ENCODE data around the gene LRRC7. TPM values are rescaled to one million over a fixed set of nuclear protein-coding genes. Genes with fewer than 3 reads are reported as not detected.

LRRC7 gene
- total RNA-seq, 1 donor from 2014 or later: not detected

GRCh38 chr1:70079546-70079945 is 511.8 kb downstream of the LRRC7 start:
- Mint-ChIP-seq H3K4me3 (ENCODE audit: unreplicated experiment) (no peak overlapping the region), H3K27ac (ENCODE audit: unreplicated experiment) (no peak overlapping the region), H3K4me1 (ENCODE audit: unreplicated experiment) (no peaks in the 10 kb centered on the region), H3K9me3 (ENCODE audit: unreplicated experiment) (no peaks in the 10 kb centered on the region), H3K36me3 (ENCODE audit: low read depth, unreplicated experiment) (no peaks in the 10 kb centered on the region), H3K27me3 (ENCODE audit: unreplicated experiment) (no peaks in the 10 kb centered on the region)
- no peak for TF ChIP-seq CTCF (IDR thresholded peaks at IDR 0.05; ENCODE audit: unreplicated experiment)
- no peak for DNase-seq (ENCODE audit: low spot score)

- Mint-ChIP-seq H3K9me3 (ENCODE audit: unreplicated experiment) (no peaks in the 10 kb centered on the region), H3K36me3 (ENCODE audit: low read depth, unreplicated experiment) (no peaks in the 10 kb centered on the region), H3K4me3 (ENCODE audit: unreplicated experiment) (no peak overlapping the region), H3K27ac (ENCODE audit: unreplicated experiment) (no peak overlapping the region), H3K4me1 (ENCODE audit: unreplicated experiment) (no peaks in the 10 kb centered on the region), H3K27me3 (ENCODE audit: unreplicated experiment) (no peaks in the 10 kb centered on the region)
- no peak for DNase-seq (ENCODE audit: low spot score)
- TF ChIP-seq CTCF (IDR thresholded peaks at IDR 0.05; ENCODE audit: unreplicated experiment): no peak
Observed at GRCh38 chr1:70083519-70083918, 515.8 kb downstream of the LRRC7 start.

- no peaks in the 10 kb centered on the region for H3K4me1 Mint-ChIP-seq (ENCODE audit: unreplicated experiment)
- no peak for DNase-seq (ENCODE audit: low spot score)
- no peak for TF ChIP-seq CTCF (IDR thresholded peaks at IDR 0.05; ENCODE audit: unreplicated experiment)
- H3K4me3 Mint-ChIP-seq (ENCODE audit: unreplicated experiment): no peak overlapping the region
- H3K27me3 Mint-ChIP-seq (ENCODE audit: unreplicated experiment): no peaks in the 10 kb centered on the region
- H3K9me3 Mint-ChIP-seq (ENCODE audit: unreplicated experiment): no peaks in the 10 kb centered on the region
- H3K36me3 Mint-ChIP-seq (ENCODE audit: low read depth, unreplicated experiment): no peaks in the 10 kb centered on the region
- no peak overlapping the region for H3K27ac Mint-ChIP-seq (ENCODE audit: unreplicated experiment)
Observed at GRCh38 chr1:70084314-70084915, 516.7 kb downstream of the LRRC7 start.

- no peaks in the 10 kb centered on the region for H3K27me3 Mint-ChIP-seq (ENCODE audit: unreplicated experiment)
- H3K4me1 Mint-ChIP-seq (ENCODE audit: unreplicated experiment): no peaks in the 10 kb centered on the region
- no peak for TF ChIP-seq CTCF (IDR thresholded peaks at IDR 0.05; ENCODE audit: unreplicated experiment)
- no peak overlapping the region for H3K4me3 Mint-ChIP-seq (ENCODE audit: unreplicated experiment)
- H3K36me3 Mint-ChIP-seq (ENCODE audit: low read depth, unreplicated experiment): no peaks in the 10 kb centered on the region
- DNase-seq (ENCODE audit: low spot score): no peak
- H3K9me3 Mint-ChIP-seq (ENCODE audit: unreplicated experiment): no peaks in the 10 kb centered on the region
- H3K27ac Mint-ChIP-seq (ENCODE audit: unreplicated experiment): no peak overlapping the region
Observed at GRCh38 chr1:70085521-70085920, 517.8 kb downstream of the LRRC7 start.

GRCh38 chr1:70086897-70087296 is 519.2 kb downstream of the LRRC7 start:
- Mint-ChIP-seq H3K9me3 (ENCODE audit: unreplicated experiment) (no peaks in the 10 kb centered on the region), H3K4me1 (ENCODE audit: unreplicated experiment) (no peaks in the 10 kb centered on the region), H3K27me3 (ENCODE audit: unreplicated experiment) (no peaks in the 10 kb centered on the region), H3K36me3 (ENCODE audit: low read depth, unreplicated experiment) (no peaks in the 10 kb centered on the region), H3K27ac (ENCODE audit: unreplicated experiment) (no peak overlapping the region), H3K4me3 (ENCODE audit: unreplicated experiment) (no peak overlapping the region)
- no peak for DNase-seq (ENCODE audit: low spot score)
- TF ChIP-seq CTCF (IDR thresholded peaks at IDR 0.05; ENCODE audit: unreplicated experiment): no peak

All from endothelial cell (in vitro differentiated cells).